HG03039 (cell line): Measurements from ENCODE around the gene AIFM3.
"Not testable (repeated sequence)": the region's sequence is repeated elsewhere in the genome, so short reads cannot be mapped to it uniquely, and the experiment has no call there.

Experiments used
- ATAC-seq: cut with Tn5 transposase; IDR thresholded peaks from one replicate; pipeline ENCODE4 v1.9.1; 2021; ENCODE audit warnings: mild to moderate bottlenecking, moderate library complexity; ENCODE audit not compliant: unreplicated experiment

The AIFM3 gene

DNA sequence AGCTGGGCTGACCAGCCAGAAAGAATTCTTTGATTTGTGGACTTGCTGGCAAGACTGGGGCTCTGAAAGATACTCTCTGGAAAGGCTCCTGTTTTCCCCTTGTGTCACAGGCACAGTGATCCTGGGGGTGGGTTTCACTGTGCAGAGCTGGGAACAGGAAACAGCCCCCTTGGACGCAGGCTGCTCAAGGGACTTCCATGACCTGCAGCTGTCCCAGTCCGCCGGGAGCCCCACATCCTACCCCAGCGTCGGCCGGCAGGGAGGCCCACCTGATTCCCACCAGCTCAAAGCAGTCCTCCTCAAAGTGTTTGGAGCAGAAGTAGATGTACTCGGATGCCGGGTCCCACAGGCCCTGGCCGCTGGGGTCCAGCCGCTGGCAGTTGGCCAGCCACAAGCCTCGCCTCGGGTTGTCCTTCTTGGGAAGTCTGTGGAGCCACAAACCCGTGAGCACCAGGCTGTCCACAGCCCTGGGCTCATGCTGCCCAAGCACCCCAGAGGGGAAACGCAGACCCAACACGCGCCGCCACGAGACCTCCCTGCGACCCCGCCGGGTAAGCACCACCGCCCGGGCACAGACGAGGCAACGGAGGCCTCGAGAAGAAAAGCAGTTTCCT lies 34.0 kb downstream of the AIFM3 start:
- peak; percentile 7 for ATAC-seq

- ATAC-seq, result peak; percentile 75
Measured at GRCh38 chr22:21001601-21002325, 34.7 kb downstream of the AIFM3 start, which contains the start of gene THAP7. Gene THAP7, minus strand, starts transcription at chr22:21002118. Its CDS starts 207 bp downstream, at chr22:21001911.

GRCh38 chr22:21003782-21004181 lies 36.7 kb downstream of the AIFM3 start:
- ATAC-seq, result no peak

- ATAC-seq, result not testable (repeated sequence)
Measured at GRCh38 chr22:21009208-21009607, 42.2 kb downstream of the AIFM3 start.

GRCh38 chr22:21009638-21010425 lies 42.8 kb downstream of the AIFM3 start:
- no peak for ATAC-seq

GRCh38 chr22:21010426-21011113 lies 43.5 kb downstream of the AIFM3 start:
- no peak for ATAC-seq

DNA sequence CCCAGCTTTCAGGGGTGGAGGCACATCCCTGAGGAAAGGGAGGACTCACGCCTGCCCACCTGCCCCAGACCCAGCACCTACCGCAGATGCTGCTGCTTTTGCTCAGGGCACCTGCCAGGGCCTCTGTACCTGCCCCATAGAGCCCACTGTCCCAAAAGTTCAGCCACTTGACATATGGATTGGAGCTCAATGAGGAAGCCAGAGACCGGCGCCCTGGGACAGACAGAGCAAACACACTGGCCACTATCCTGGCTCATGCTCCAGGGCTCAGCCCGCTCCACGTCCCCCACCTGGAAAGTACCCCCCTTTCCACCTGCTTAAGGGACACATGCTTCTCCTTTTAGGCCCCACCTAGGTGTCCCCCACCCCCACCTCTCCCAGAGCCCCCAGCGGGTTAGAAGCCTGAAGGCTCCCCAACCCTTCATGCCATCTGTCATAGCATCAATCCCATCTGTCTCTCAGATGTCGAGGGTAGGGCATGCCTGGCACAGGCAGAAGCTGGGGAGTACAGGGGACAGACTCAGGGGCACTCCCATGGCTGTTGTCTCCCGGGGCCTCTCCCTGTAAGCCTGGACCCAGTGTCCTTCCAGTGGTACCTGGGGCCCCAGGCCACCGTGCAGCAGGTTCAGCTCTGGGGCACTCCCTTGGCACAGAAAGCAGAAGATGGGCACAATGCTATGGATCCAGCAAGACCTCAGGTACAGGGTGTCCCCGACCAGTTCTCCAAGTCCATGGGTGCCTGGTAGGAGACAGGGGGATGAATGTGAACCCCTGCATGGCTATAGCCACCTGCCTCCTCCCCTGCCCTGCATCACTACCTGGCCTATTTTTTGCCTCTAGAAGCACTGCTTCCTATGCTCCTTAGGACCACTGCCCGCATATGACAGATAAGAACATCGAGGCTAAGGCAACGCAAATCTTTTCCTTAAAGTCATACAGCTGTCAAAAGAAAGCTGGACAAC lies 45.7 kb downstream of the AIFM3 start:
- ATAC-seq, result no peak

DNA sequence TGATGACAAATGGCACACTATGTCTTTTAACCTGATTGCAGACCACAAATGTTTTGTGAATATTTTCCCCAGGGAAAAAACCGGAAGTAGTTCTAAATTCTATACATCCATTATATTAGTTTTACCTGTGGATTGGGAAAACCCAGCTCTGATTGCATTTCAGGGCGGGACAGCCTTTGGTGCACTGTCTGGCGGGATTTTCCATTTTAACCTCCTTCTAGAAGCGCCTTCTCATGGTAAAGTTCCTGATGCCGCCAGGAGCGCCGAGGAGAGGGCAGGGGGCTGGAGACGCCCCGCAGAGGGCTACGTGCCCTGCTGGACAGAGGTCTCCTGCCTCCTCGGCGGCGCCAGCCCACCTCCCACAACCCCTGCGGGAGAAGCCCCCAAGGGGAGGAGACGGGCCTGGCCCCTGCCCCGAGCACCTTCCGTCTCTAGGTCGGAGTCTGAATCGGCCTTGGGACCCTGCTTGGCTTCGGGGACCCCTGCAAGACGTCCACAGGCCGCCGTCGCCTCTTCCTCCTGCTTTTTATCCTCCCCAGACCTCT lies 46.7 kb downstream of the AIFM3 start:
- peak; percentile 6 for ATAC-seq

- ATAC-seq, result peak; percentile 71
Measured at GRCh38 chr22:21014202-21014725, 47.2 kb downstream of the AIFM3 start.

GRCh38 chr22:21014726-21015465 lies 47.8 kb downstream of the AIFM3 start, which contains the start of gene P2RX6:
Gene P2RX6, plus strand, starts transcription at chr22:21015165. Its CDS starts 10 bp downstream, at chr22:21015175.
- ATAC-seq, result no peak

GRCh38 chr22:21015466-21016006 lies 48.5 kb downstream of the AIFM3 start:
- no peak for ATAC-seq

DNA sequence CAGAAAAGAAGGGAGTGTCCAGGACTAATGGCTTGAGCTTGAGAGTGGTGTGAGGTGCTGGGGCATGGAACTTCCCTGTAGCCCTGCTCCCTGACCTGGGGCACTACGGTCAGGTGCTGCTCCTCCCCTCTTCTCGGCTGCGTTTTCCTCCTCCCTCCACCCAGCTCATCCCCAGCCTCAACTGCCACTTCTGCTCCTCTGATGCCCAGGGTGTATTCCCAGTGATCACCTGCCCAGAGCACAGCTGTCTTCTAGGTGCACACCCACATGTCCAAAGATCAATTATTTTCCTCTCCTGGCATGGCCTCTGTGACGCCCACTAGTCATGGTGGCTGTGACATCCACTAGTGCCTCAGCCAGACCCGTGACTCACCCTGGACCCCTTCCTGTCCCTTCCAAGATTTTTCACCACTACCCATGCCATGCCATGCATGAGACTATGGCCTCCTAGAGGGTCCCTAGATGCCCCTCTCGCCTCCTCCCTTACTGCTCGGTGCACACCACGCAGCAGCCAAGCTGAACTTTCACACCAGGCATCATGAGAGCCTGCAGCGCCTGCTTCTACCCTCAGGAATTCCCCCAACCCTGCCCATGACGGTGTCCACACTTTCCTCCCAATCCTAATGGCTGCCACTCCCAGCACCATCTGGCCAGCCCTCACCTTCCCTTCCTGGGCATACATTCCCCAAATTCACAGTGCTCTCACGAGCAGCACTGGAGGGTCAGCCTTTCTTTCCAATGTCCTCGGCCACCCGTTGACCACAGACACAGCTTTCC lies 49.8 kb downstream of the AIFM3 start:
- no peak for ATAC-seq

- ATAC-seq, result no peak
Measured at GRCh38 chr22:21018314-21018713, 51.3 kb downstream of the AIFM3 start.

GRCh38 chr22:21020802-21021429 lies 53.9 kb downstream of the AIFM3 start:
- no peak for ATAC-seq

GRCh38 chr22:21022507-21022906 lies 55.5 kb downstream of the AIFM3 start:
- ATAC-seq, result no peak

DNA sequence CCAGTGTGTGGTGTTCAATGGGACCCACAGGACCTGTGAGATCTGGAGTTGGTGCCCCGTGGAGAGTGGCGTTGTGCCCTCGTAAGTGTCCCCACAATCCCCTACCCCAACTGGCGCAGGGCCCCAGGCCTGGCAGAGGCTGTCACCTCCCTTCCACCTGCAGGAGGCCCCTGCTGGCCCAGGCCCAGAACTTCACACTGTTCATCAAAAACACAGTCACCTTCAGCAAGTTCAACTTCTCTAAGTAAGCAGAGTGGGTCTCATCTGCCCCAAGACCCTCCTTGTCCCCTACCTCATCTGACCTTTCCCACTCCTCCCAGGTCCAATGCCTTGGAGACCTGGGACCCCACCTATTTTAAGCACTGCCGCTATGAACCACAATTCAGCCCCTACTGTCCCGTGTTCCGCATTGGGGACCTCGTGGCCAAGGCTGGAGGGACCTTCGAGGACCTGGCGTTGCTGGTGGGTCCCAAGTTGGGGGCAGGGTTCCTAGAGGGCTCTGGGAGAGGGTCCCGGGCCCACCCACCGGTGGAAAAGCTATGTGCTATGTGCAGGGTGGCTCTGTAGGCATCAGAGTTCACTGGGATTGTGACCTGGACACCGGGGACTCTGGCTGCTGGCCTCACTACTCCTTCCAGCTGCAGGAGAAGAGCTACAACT lies 56.0 kb downstream of the AIFM3 start:
- ATAC-seq, result no peak

- no peak for ATAC-seq
Measured at GRCh38 chr22:21025266-21025665, 58.2 kb downstream of the AIFM3 start.
